GM19328 (cell line): Measurements from ENCODE around the gene CDR2L.
"Not testable (repeated sequence)": the region's sequence is repeated elsewhere in the genome, so short reads cannot be mapped to it uniquely, and the experiment has no call there.

Experiments used
- ATAC-seq: cut with Tn5 transposase; IDR thresholded peaks from one replicate; pipeline ENCODE4 v1.9.1; 2021; ENCODE audit warnings: mild to moderate bottlenecking, moderate library complexity; ENCODE audit not compliant: unreplicated experiment

The CDR2L gene

GRCh38 chr17:74979408-74980146, 7.9 kb upstream of the CDR2L start:
- no peak for ATAC-seq

GRCh38 chr17:74981318-74981978, 6.0 kb upstream of the CDR2L start:
- ATAC-seq: no peak

GRCh38 chr17:74981979-74982662, 5.3 kb upstream of the CDR2L start:
- no peak for ATAC-seq

GRCh38 chr17:74982663-74983313, 4.6 kb upstream of the CDR2L start:
- not testable (repeated sequence) for ATAC-seq

- no peak for ATAC-seq
Measured at GRCh38 chr17:74986206-74986576, 1.2 kb upstream of the CDR2L start.

- ATAC-seq: peak; percentile 22
Measured at GRCh38 chr17:74987909-74988711, 678 bp downstream of the CDR2L start.

GRCh38 chr17:74990581-74991105, 3.2 kb downstream of the CDR2L start:
- ATAC-seq: no peak

- ATAC-seq: no peak
Measured at GRCh38 chr17:74992223-74992622, 4.8 kb downstream of the CDR2L start.

GRCh38 chr17:74994440-74994839, 7.0 kb downstream of the CDR2L start:
- no peak for ATAC-seq

GRCh38 chr17:74995847-74996246, 8.4 kb downstream of the CDR2L start:
- ATAC-seq: no peak

GRCh38 chr17:74998783-74999182, 11.4 kb downstream of the CDR2L start:
- no peak for ATAC-seq

- ATAC-seq: no peak
Measured at GRCh38 chr17:74999523-74999922, 12.1 kb downstream of the CDR2L start.

GRCh38 chr17:75001915-75002843, 14.7 kb downstream of the CDR2L start:
- no peak for ATAC-seq

- no peak for ATAC-seq
Measured at GRCh38 chr17:75003070-75003956, 15.9 kb downstream of the CDR2L start.

GRCh38 chr17:75003957-75004355, 16.5 kb downstream of the CDR2L start:
- ATAC-seq: no peak

- no peak for ATAC-seq
Measured at GRCh38 chr17:75004371-75004770, 16.9 kb downstream of the CDR2L start.

GRCh38 chr17:75005291-75005690, 17.9 kb downstream of the CDR2L start:
- ATAC-seq: no peak

GRCh38 chr17:75006084-75006483, 18.7 kb downstream of the CDR2L start:
- not testable (repeated sequence) for ATAC-seq
